Stimulated activated naive CD4-positive, alpha-beta T cell treated with Interleukin-2 at 50 U/mL for 16 hours (primary cell): ENCODE results near the gene RGCC.
"Not testable (repeated sequence)": the region's sequence is repeated elsewhere in the genome, so short reads cannot be mapped to it uniquely, and the experiment has no call there.

Experiments
- DNase-seq: peaks from one replicate; lab custom pipeline; 2025; lab: John Stamatoyannopoulos, UW

The RGCC gene

DNA sequence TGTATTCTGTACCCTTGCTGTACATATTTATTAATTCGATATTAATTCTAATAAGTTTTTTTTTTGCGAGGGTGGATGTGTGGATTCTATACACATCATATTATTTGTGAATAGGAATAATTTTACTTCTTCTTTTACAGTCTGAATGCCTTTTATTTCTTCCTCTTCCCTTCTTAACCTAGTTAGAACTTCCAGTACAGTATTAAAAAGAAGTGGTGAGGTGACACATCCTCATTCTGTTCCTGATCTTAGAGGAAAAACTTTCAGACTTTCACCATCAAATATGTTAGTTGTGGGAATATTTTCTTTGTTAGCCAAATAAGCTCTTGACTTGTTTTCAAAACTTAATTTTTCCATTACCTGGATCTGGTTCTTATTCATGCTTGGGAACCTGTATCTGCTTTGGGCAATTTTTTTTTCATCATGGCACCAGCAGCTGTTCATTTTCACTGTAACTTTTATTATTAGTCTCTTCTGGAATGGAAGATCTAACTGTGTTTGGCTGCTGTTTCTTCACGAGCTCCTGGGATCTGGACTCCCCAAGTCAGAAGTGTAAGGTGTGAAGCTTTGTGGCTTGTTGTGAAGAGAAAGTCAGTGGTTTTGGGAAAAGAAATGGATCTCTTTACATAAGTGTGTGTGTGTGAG lies 33.1 kb downstream of the RGCC start:
- no peak for DNase-seq

DNA sequence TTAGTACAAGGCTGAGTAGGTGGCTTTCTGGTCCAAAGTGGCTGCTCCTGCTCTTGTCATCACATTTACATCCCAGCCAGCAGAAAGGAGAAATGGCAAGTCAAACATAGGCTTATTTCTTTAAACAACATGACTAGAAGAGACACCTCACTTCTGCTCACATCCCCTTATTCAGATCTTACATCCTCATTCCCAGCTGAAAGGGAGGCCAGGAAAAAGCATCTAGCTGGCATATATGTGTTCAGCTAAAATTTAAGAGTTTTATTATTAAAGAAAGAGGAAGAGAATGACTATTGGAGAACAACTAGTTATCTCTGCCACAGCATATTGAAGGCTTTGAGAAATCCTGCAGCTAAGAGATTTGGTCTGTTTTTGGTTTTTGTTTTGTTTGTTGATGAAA lies 34.1 kb downstream of the RGCC start:
- no peak for DNase-seq

DNA sequence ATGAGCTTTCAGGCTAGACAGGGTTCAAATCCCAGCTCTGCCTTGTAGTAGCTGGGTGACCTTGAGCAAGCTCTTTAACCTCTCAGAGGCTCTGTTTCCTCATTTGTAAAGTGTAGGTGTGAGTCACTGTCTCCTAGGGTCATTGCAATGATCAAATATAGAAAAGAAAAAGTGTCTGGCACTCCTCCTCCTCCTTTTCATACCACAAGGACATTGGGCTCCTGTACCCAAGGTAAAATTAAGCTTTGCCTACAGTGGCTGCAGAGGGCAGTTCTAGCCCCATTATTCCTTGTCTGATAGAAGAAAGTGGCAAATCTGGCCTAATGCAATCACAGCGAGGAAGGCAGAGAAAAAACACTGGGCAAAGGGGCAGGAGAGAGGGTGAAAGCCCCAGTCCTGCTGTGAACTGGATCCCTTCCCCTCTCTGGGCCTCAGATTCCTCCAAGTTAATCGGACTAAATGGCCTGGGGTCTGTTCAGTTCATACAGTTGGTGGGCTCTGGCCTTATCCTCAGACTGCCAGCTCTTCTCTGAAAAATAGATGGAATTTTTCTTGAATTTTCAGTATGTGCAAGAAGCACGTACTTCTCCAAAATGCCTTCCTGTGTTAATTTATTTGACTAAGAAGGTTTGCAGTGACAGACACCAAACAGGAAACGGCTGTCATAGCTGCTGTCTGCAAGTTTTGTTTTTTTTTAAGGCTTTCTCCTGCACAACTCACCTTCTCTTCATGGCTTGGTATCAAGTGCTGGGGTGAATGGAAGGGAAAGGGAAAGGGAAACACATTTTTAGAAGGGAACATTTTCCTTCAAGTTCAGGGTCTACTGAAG lies 35.3 kb downstream of the RGCC start:
- no peak for DNase-seq

DNA sequence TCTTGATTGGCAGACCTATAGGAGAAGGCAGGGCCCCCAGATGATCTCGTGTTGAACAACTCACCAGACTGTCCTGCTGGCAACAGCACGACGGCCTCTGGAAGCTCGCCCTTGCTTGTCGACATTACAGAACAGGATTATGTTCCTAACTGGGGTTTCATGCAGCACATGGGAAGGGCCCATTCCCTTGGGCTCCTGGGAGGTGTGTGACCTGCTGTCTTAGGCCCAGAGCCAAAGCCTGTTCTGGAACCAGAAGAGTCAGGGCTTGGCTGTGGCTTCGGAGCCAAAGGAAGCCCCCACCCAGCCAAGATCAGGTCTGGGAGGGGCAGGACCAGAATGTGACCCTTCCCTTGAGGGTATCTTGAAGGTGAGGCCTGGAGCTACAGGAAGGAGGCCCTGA lies 36.9 kb downstream of the RGCC start:
- DNase-seq: no peak

DNA sequence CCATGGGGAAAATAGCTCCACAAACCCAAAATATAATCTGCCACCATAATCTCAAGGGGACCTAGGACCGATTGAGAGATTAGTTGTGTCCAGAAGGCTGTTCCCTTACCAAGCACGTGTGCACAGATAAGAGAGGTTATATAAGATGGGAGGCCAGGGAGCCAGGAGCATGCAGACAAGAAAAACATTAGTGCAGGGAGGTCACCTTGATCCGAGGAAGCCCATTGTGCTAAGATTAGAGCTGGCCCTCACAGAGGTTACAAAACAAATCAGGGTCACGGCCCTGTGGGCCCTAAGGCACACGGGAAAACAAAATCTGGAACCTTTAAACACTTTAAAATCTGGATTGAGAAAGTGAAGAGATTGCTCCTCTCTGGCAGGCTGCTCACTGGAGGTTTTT lies 37.7 kb downstream of the RGCC start:
- DNase-seq: no peak

DNA sequence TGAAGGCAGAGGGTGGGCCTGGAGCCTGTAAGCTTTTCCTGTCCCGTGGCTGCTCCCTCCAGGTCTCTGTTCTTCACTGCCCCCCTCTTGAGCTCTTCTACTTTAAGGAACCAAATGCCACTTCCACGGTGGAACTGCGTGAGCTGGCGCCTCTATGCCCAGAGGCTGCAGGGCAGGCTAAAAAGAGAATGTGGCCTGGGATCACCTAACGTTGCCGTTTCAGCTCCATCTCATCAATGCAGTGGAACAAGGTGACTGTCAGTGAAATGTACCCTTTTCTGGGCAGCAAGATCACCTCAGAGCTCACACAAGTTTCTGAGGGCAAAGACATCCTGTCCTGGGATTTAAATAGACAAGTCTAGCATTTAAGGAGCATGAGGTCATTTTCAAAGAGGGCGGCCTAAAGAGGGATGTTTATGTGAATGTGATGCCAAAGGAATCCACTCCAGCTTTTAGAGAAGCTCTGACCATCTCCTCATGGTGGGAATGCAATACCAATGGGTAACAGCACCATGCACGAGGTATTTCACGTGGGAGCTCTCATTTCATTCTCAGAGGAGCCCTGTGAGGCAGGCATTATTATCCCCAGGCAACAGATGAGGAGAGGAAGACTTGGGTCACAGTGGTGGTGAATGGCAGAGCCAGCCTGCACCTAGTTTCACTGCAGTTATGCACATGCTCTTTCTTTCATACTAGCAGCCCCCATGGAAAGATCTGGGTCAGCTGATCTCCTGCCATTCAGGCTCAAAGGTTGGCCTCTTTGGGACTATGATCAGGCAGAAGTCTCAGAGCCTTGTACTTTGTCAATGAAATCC lies 39.3 kb downstream of the RGCC start:
- no peak for DNase-seq

DNA sequence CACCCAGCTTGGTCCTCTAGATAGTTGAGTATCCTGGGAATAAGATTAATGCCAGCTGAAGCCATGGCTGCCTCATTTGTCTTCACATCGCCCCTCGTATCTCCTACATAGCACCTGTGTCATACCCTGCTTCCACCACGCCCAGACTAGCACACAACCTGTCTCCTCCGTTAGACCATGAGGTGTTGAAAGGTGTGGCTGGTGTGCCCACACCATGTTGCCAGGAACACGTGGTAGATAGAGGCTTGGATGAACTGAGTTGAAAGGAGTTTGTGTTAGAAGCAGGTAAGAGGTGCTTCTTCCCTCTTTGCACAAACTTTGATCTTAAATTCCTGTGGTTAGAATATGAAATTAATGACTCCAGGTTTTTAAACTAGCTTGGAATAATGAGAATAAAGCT lies 40.1 kb downstream of the RGCC start:
- DNase-seq: no peak

DNA sequence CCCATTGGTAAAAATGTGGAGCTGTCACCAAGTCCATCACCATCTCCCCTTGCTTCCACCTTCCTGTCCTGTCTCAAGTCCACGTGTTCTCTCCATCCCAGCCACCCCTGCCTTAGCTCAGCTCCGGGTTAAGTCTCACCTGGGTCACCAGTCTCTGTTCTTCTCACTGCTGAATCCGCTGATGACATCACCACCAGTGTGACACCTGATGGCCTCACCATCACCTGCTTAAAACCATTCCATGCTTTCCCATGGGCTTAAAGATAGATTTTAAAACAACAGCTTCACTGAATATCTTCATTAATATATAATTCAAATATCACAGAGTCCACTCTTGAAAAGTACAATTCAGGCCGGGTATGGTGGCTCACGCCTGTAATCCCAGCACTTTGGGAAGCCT lies 42.1 kb downstream of the RGCC start:
- no peak for DNase-seq

DNA sequence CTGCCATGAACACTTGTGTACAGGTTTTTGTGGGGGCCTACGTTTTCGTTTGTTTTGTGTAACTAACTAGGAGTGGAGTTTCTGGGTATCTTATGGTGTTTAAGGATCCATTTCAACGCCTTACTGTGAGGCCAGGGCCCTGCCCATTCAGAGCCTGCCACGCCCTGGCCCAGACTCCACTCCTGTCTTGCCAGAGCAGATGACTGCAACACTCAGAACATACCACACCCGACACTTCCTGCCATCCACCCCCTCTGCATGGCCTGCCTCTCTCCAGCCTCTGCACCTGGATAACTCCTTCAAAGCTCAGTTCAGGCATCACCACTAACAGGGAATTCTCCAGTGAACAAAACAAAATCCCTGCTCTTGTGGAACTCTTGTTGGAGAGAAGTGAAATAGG lies 43.2 kb downstream of the RGCC start:
- DNase-seq: peak; percentile 16

DNA sequence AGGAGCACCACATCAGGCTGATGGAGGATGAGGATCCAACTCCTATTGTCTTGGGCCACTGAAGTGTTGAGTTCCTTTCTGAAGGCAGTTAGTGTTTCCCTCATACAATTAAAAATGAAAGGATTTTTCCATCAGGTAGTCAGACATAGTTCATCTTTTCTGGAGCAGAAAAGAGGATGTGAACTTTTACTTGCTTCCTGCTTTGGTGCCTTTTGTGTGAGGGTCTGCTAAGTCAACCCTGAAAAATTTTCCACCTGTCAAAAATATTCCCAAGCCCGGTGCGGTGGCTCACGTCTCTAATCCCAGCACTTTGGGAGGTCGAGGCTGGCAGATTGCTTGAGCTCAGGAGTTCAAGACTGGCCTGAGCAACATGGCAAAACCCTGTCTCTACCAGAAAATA lies 43.9 kb downstream of the RGCC start:
- DNase-seq: no peak

DNA sequence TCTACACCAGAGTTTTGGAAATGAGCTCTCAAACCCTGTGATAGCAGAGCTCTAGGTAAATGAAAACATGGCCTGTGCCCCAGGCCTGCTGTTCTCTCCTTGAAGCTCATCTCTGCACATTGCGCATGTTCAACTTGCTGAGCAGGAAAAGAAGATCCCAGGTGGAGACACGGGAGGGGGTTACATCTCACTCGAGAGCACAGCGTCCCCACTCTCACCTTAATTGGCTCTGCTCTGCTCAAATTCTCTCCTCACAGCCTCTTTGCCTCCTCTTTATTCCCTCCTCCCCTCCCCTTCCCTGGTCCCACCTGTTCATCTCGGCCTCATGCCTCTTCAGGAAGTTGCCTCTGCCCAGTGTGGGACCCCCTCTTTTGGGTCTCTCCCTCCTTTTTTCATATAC lies 44.7 kb downstream of the RGCC start:
- no peak for DNase-seq

DNA sequence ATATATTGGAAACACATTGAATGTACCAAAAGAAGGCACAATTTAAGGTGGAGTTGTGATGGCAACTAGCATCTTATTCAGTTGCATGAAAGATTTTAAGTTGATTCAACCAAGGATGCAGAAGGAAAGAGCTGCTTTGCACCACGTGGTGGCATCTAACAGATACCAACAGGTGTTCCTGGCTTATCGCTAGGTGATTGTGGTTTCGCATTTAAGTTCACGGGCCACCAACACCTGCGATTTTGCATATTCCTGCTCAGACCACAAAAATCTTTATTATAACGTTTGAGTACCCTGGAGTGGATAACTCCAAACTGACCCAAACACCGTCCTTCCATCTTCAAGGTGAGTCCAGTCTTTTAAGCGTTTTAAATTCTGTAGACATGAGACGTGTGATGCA lies 45.3 kb downstream of the RGCC start:
- no peak for DNase-seq

DNA sequence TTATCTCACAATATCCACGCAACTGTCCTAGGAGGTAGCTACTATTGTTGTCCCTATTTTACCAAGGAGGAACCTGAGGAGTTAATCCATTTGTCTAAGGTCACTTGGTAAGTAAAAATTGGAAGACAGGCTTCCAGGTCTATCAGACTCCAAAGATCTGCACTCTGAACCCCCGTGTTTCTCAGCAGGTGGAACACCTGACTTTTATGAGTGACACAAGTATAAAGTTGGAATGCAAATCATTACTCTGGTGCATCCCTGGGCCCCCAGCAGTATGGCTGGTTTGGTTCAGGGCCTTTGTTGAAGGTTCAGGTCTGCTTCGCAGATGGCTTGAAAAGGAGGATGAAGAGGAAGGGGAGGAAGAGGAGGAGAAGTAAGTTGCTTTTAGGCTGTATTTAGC lies 46.0 kb downstream of the RGCC start:
- DNase-seq: no peak

DNA sequence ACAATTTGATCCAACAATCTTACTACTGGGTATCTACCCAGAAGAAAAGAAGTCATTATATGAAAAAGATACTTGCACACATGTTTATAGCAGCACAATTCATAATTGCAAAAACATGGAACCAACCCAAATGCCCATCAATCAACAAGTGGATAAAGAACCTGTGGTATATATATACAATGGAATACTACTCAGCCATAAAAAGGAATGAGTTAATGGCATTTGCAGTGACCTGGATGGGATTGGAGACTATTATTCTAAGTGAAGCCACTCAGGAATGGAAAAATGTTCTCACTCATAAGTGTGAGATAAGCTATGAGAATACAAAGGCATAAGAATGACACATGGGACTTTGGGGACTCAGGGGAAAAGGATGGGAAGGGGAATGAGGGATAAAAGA lies 47.3 kb downstream of the RGCC start:
- not testable (repeated sequence) for DNase-seq

DNA sequence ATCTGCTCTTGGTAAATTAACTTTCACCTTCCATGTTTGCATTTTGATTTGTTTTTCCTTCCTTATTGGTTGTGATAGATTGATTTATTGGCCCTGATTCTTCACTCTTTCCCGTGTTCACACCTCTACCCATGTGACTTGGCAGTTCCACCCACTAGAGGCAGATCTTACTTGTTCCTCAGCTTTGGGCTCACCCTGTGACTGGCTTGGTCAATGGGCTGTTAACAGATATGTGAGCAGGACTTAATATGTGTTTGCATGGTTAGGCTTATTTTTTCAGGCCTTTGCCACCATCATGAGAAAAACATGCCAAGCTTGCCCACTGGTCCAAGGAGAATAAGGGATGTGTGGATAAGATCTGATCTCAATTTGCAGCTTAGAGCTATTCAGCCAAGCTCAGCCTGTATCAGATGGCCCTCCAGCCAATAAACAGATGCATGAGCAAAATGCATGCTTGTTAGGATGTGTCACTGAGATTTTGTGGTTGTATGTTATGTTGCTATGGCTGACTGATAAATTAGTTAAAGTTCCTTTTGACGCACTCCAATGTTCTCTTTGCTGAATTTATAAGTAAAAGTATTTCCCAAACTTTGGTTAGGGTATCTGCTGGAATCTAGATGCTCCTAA lies 48.0 kb downstream of the RGCC start:
- no peak for DNase-seq

DNA sequence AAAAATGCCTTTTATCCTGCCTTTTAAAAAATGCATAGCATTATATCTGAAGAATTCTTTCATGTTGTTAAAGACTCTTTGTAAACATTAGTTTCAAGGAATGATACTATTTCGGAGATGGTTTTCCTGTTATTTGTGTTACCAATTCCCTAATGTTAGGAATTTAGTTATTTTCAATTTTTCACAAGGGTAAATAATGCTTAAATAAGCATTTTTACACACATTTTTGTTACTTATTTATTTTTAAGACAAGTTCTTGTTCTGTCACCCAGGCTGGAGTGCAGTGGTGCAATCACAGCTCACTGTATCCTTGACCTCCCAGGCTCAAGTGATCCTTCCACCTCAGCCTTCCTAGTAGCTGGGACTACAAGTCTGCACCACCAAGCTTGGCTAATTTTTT lies 49.0 kb downstream of the RGCC start:
- DNase-seq: no peak

DNA sequence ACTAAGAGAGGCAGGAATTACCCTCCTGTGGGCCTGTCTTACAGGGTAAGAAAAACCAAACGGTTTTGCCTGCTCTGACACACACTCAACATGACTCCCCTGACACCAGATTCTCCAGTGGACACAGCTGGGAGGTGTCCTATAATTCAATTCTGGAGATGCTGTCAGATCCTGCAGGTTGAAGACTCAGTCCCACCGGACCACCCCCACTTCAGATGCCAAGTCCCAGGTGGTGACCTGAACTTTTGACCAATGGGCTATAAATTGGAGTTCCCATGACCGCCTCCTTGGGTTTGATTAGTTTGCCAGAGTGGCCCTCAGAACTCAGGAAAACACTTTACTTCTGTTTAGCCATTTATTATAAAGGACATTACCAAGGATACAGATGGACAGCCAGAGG lies 52.6 kb downstream of the RGCC start:
- DNase-seq: no peak

DNA sequence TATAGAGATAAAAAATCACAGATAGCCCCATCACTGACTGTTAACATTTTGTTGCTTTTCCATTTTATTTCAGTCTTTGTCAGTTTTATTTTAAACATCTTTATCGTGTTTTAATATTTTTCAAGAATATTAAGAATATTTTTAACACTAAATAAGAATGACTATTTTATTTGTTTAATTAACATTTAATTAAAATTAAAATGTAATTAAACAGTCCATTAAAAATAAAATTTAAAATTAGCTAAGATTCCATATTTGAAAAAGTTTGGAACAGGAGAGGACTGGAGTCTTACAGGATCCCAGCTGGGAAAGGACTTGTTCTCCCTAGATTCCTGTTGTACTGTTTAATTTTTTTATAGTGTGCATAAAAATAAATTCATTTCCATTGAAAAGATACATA lies 54.5 kb downstream of the RGCC start:
- DNase-seq: no peak

DNA sequence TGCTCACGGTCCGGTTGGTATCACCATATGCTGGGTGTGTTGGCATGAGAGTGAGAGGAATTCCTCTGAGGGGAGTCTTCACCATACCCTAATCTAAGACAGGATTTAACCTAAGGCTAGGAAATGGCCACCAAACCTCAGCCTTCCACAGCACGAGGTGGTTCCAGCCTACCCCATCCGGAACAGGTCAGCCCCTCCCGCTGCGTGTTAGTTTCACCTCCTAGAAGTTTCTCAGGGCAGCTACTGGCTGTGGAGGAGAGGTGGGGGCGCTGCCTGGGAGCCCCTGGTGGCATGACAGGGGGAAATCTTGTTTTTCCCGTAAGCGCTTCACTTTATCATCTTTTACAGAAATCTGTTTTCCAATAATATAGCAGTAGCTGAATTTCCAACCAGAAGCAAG lies 55.1 kb downstream of the RGCC start:
- DNase-seq: no peak

DNA sequence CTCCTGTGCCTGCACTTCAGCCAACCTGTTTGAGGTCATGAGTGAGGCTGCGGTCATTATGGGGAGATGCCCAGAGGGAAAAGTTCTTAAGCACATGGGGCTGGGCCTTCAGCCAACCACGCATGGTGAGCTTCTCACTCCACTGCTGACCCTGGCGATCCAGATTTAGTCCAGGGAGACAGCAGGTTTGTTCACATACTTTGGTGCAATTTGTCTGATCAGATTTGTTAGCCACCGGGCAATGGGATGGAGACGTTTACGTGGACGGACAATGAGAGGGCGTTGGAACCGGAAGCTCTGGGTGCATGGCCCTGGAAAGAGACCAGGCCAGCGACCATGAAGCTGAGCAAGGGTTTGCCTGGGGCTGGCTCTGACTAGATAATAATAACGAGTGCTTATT lies 56.2 kb downstream of the RGCC start:
- DNase-seq: no peak

DNA sequence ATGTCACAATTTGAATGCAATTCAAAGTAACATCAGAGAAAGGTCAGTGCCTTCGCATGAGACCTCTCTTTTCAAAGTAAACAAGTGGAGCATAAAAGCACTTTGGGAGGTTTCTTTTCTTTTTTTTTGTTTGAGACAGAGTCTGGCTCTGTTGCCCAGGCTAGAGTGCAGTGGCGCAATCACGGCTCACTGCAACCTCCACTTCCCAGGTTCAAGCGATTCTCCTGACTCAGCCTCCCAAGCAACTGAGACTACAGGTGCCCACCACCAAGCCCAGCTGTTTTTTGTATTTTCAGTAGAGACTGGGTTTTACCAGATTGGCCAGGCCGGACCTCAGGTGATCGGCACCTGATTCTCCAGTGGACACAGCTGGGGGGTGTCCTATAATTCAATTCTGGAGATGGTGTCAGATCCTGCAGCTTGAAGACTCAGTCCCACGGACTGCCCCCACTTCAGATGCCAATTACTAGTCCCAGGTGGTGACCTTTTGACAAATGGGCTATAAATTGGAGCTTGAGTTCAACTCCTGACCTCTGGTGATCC lies 57.6 kb downstream of the RGCC start:
- DNase-seq: no peak

DNA sequence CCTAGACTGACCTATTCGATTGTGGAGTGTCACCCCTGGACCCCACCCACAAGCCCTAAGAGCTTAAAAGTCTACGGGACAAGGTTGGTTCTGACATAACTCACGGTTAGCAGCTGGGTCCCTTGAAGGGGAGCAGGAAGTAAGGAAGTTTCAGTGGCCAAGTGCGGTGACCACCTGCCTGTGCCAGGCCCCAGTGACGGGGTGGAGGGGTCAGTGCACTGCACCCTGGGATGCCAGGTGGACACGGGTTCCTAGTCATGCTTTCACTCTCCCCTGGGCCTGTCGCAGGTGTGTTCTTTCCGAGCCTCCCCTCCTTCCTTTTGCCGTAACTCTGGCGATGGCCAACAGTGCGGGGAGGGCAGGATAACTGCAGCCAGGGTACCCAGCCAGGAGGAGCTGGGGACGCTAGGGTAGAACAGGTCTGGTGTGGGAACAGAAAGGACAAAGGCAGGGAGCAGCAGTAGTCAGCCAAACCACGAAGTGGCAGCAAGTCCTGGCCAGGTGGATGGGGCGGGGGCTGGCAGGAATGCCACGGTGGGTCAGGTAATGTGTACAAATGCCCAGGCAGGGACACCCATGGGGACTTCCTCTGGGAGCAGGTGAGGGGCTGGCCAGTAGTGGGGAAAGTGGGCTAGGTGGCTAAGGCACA lies 58.3 kb downstream of the RGCC start:
- DNase-seq: no peak
